Keratinocyte (primary cell): ENCODE results near the gene PRELID3B.

ENCODE experiments used
- EZH2 ChIP-seq: IDR thresholded peaks from one replicate; pipeline ENCODE4 v1.6.1; 2012; ENCODE audit warnings: inconsistent platforms, mild to moderate bottlenecking, low read length, moderate library complexity
- TF ChIP-seq, protein P1 (sequence below), 3 experiments: IDR thresholded peaks in 1 of 3; conservative IDR thresholded peaks in 1 of 3; optimal IDR thresholded peaks in 1 of 3; 2 replicates in 2 of 3; 3 replicates in 1 of 3; pipeline versions ENCODE3 to v1.5.1; 2011; ENCODE audit warnings: low read length in 3 of 3, mild to moderate bottlenecking in 3 of 3, moderate library complexity in 2 of 3, control low read depth in 1 of 3, inconsistent platforms in 1 of 3; ENCODE audit not compliant: insufficient read depth in 2 of 3; ENCODE audit errors: extremely low read depth in 1 of 3

DNA sequence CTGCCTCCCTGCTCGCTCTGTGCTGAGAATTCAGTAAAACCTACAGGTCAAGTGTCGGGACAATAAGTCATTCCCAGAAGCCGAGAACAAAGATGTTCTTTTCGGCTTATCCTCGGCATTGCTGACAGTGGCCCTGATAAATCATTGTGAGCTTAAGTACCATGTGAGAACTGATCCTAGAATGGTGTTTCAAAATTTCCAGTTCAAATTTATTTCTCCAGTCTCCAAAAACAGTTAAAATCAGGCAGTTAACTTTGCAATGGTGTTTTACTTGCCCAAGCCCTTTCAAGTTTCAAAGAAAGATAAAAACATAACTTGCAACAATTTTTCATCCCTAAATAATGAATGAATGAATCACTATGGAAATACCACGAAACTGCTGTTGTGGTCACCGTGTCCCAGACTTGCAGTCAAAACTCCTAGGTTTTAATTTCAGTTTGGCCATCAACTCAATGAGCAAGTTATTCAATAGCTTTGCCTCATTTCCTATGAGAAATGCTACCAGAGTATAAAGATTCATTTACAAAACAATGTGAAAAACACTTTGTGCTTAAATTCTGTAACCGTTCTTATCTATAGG is 14.8 kb downstream of the PRELID3B start:
- TF ChIP-seq, protein P1, sequence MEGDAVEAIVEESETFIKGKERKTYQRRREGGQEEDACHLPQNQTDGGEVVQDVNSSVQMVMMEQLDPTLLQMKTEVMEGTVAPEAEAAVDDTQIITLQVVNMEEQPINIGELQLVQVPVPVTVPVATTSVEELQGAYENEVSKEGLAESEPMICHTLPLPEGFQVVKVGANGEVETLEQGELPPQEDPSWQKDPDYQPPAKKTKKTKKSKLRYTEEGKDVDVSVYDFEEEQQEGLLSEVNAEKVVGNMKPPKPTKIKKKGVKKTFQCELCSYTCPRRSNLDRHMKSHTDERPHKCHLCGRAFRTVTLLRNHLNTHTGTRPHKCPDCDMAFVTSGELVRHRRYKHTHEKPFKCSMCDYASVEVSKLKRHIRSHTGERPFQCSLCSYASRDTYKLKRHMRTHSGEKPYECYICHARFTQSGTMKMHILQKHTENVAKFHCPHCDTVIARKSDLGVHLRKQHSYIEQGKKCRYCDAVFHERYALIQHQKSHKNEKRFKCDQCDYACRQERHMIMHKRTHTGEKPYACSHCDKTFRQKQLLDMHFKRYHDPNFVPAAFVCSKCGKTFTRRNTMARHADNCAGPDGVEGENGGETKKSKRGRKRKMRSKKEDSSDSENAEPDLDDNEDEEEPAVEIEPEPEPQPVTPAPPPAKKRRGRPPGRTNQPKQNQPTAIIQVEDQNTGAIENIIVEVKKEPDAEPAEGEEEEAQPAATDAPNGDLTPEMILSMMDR (optimal IDR thresholded peaks at IDR 0.05 in 1 of 3, IDR thresholded peaks at IDR 0.05 in 1 of 3, conservative IDR thresholded peaks at IDR 0.05 in 1 of 3; ENCODE audit: extremely low read depth in 1 of 3, insufficient read depth in 2 of 3, low read length in 3 of 3), result no peak
- no peak for TF ChIP-seq EZH2
